GM23338 (cell line): Measurements from ENCODE around the gene SCAPER. TPM values are rescaled to one million over a fixed set of nuclear protein-coding genes. Genes with fewer than 3 reads are reported as not detected.

ENCODE experiments used
- ATAC-seq: fragments of 200-7000 bp; cut with Tn5 transposase; 3 replicates; pipeline ENCODE4 v1.9.1; 2020
- DNase-seq: peaks from one replicate; pipeline ENCODE4 v3.0.0-alpha.2; 2015; ENCODE audit warnings: low spot score
- H2AFZ ChIP-seq: fragments of 200-600 bp; sonication (generic); 2 replicates; pipeline ENCODE4 v1.8.0; 2016; ENCODE audit warnings: antibody characterized with exemption, mild to moderate bottlenecking, moderate library complexity
- H3F3A ChIP-seq: fragments of 200-600 bp; sonication (generic); replicated peaks from 2 replicates; pipeline ENCODE4 v1.8.0; 2017; ENCODE audit warnings: antibody characterized with exemption, mixed run types, low read depth
- H3K27ac ChIP-seq: fragments of 200-600 bp; sonication (generic); 2 replicates; pipeline ENCODE4 v1.6.1; 2016; ENCODE audit warnings: low read depth
- H3K27me3 ChIP-seq: fragments of 200-600 bp; sonication (generic); 2 replicates; pipeline ENCODE4 v1.8.0; 2016; ENCODE audit warnings: mild to moderate bottlenecking, mixed run types, moderate library complexity; ENCODE audit not compliant: insufficient read depth
- H3K36me3 ChIP-seq: fragments of 200-600 bp; sonication (generic); 2 replicates; pipeline ENCODE4 v1.8.0; 2016; ENCODE audit warnings: mild to moderate bottlenecking; ENCODE audit not compliant: insufficient read depth
- H3K4me1 ChIP-seq: fragments of 200-600 bp; sonication (generic); 2 replicates; pipeline ENCODE4 v1.8.0; 2016; ENCODE audit warnings: mild to moderate bottlenecking, moderate library complexity; ENCODE audit not compliant: insufficient read depth
- H3K4me2 ChIP-seq: fragments of 200-600 bp; sonication (generic); 2 replicates; pipeline ENCODE4 v1.7.1; 2017; ENCODE audit warnings: mixed run types
- H3K4me3 ChIP-seq: fragments of 200-600 bp; sonication (generic); 2 replicates; pipeline ENCODE4 v1.6.1; 2016; ENCODE audit warnings: mixed run types
- H3K79me2 ChIP-seq: fragments of 200-600 bp; sonication (generic); replicated peaks from 2 replicates; pipeline ENCODE4 v1.8.0; 2017; ENCODE audit warnings: mild to moderate bottlenecking; ENCODE audit not compliant: insufficient read depth
- H3K9me2 ChIP-seq: fragments of 200-600 bp; sonication (generic); 2 replicates; pipeline ENCODE4 v1.8.0; 2017; ENCODE audit not compliant: insufficient read depth
- H4K20me1 ChIP-seq: fragments of 200-600 bp; sonication (generic); replicated peaks from 2 replicates; pipeline ENCODE4 v1.8.0; 2017; ENCODE audit warnings: mild to moderate bottlenecking; ENCODE audit not compliant: insufficient read depth
- H3K27ac Mint-ChIP-seq: 2 replicates; pipeline ENCODE4 v1.8.0; 2020; ENCODE audit warnings: inconsistent platforms, mild to moderate bottlenecking, moderate library complexity, mixed read lengths
- H3K27me3 Mint-ChIP-seq: 3 replicates; pipeline ENCODE4 v1.8.0; 2022; ENCODE audit warnings: low read depth, mild to moderate bottlenecking, moderate library complexity, mixed read lengths, inconsistent platforms; ENCODE audit not compliant: insufficient read depth, poor library complexity
- H3K36me3 Mint-ChIP-seq: 3 replicates; pipeline ENCODE4 v1.8.0; 2021; ENCODE audit warnings: low read depth, mild to moderate bottlenecking, inconsistent platforms, moderate library complexity, mixed read lengths
- H3K4me1 Mint-ChIP-seq: 3 replicates; pipeline ENCODE4 v1.8.0; 2020; ENCODE audit warnings: mild to moderate bottlenecking, inconsistent platforms, mixed read lengths
- H3K4me3 Mint-ChIP-seq: 3 replicates; pipeline ENCODE4 v1.8.0; 2021; ENCODE audit warnings: moderate library complexity, mild to moderate bottlenecking, inconsistent platforms, mixed read lengths
- H3K9me3 Mint-ChIP-seq: 3 replicates; pipeline ENCODE4 v1.8.0; 2020; ENCODE audit warnings: moderate library complexity, mild to moderate bottlenecking, inconsistent platforms, mixed read lengths
- CREB1 ChIP-seq: fragments of 250-450 bp; sonication (Bioruptor Pico); IDR thresholded peaks from 2 replicates; pipeline ENCODE4 v1.5.0; 2020; ENCODE audit warnings: low read depth, mild to moderate bottlenecking, moderate library complexity
- CTCF ChIP-seq, 2 experiments: fragments of 200-600 bp in 1 of 2; sonication (generic) in 1 of 2; conservative IDR thresholded peaks; 2 replicates each; pipeline versions ENCODE4 v1.5.1 to v1.6.1; 2016 to 2017; ENCODE audit warnings: antibody characterized with exemption in 2 of 2, low read depth in 2 of 2, mild to moderate bottlenecking in 2 of 2, moderate library complexity in 1 of 2
- ZNF331 ChIP-seq: fragments of 250-450 bp; sonication (Bioruptor Pico); IDR thresholded peaks from 2 replicates; pipeline ENCODE4 v1.5.0; 2020; ENCODE audit warnings: low read depth, mild to moderate bottlenecking, moderate library complexity
- polyA plus RNA-seq: library from polyadenylated mRNA; unstranded; fragments of >200 nt; fragmentation: Nextera tagmentation; extraction: Ambion mirVana; gene quantifications from 2 replicates; pipeline ENCODE4 v1.2.1, GENCODE V29; 2016
- total RNA-seq: library from RNA; depleted of rRNA; stranded (reverse); fragments of >200 nt; shearing (Covaris generic); gene quantifications from 2 replicates; pipeline ENCODE4 v1.2.3, GENCODE V29; 2014
- TF ChIP-seq, protein P1 (sequence below): fragments of 250-450 bp; sonication (Bioruptor Pico); IDR thresholded peaks from 2 replicates; pipeline ENCODE4 v1.5.0; 2020; ENCODE audit warnings: mild to moderate bottlenecking, moderate library complexity
- TF ChIP-seq, protein P2 (sequence below): IDR thresholded peaks from 2 replicates; pipeline ENCODE4 v1.6.1; 2016; ENCODE audit warnings: antibody characterized with exemption

SCAPER gene
- total and polyA plus RNA-seq, 2 experiments from 2014 or later, result 9.1 to 17.6 TPM

DNA sequence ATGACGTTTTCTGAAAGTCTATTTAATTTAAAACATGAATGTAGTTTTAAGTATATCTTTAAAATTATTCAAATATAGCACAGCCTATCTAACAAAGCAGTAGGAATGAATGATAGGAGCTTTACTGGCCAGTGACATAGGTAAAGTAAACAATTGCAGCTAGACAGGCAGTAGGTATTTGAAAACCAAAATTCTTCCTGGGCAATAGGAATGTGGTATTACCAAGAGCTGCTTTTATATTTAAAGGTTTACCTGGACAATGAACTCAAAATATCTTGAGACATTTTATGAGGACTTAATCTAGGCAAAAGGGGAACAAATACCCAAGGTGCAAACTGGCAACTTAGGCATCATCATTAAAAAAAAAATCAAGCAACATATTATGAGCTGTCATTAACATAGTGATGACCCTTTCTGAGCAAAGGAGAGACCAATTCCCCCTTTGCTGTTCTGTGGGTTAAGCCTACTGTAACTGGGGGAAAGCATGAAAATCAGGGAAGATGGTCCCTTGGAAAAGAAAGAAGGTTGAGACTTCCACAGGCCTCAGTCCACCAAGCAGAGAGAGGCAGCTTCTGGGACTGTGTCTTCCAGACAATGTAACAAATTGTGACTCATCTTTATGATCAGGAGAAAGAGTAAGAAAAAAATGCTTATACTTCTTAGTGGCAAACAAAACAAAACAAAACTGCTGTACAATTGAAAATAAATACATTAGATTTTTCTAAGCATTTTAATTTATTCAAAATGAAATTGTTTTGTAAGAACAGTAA is 555.7 kb downstream of the SCAPER start:
- H3K27me3 ChIP-seq, result peaks cover 66% of the 10 kb centered on the region

More for the DNA sequence above, 555.7 kb downstream of the SCAPER start:
- no peak overlapping the region for H3K4me3 Mint-ChIP-seq
- H3K79me2 ChIP-seq, result no peaks in the 10 kb centered on the region
- DNase-seq (no peak), ATAC-seq (no peak)
- peaks cover 16% of the 10 kb centered on the region for H4K20me1 ChIP-seq
- no peak overlapping the region for H3K4me3 ChIP-seq
- H3K36me3 Mint-ChIP-seq, result no peaks in the 10 kb centered on the region; the same call in 2 of the 3 replicates
- H3K27ac ChIP-seq, result no peak overlapping the region
- H3F3A ChIP-seq, result no peaks in the 10 kb centered on the region; the same call in 1 of the 2 replicates
- TF ChIP-seq CTCF (conservative IDR thresholded peaks at IDR 0.05; ENCODE audit: low read depth in 2 of 2) (no peak), CREB1 (CRISPR knock-in tag) (no peak), ZNF331 (no peak)
- TF ChIP-seq, protein P1, sequence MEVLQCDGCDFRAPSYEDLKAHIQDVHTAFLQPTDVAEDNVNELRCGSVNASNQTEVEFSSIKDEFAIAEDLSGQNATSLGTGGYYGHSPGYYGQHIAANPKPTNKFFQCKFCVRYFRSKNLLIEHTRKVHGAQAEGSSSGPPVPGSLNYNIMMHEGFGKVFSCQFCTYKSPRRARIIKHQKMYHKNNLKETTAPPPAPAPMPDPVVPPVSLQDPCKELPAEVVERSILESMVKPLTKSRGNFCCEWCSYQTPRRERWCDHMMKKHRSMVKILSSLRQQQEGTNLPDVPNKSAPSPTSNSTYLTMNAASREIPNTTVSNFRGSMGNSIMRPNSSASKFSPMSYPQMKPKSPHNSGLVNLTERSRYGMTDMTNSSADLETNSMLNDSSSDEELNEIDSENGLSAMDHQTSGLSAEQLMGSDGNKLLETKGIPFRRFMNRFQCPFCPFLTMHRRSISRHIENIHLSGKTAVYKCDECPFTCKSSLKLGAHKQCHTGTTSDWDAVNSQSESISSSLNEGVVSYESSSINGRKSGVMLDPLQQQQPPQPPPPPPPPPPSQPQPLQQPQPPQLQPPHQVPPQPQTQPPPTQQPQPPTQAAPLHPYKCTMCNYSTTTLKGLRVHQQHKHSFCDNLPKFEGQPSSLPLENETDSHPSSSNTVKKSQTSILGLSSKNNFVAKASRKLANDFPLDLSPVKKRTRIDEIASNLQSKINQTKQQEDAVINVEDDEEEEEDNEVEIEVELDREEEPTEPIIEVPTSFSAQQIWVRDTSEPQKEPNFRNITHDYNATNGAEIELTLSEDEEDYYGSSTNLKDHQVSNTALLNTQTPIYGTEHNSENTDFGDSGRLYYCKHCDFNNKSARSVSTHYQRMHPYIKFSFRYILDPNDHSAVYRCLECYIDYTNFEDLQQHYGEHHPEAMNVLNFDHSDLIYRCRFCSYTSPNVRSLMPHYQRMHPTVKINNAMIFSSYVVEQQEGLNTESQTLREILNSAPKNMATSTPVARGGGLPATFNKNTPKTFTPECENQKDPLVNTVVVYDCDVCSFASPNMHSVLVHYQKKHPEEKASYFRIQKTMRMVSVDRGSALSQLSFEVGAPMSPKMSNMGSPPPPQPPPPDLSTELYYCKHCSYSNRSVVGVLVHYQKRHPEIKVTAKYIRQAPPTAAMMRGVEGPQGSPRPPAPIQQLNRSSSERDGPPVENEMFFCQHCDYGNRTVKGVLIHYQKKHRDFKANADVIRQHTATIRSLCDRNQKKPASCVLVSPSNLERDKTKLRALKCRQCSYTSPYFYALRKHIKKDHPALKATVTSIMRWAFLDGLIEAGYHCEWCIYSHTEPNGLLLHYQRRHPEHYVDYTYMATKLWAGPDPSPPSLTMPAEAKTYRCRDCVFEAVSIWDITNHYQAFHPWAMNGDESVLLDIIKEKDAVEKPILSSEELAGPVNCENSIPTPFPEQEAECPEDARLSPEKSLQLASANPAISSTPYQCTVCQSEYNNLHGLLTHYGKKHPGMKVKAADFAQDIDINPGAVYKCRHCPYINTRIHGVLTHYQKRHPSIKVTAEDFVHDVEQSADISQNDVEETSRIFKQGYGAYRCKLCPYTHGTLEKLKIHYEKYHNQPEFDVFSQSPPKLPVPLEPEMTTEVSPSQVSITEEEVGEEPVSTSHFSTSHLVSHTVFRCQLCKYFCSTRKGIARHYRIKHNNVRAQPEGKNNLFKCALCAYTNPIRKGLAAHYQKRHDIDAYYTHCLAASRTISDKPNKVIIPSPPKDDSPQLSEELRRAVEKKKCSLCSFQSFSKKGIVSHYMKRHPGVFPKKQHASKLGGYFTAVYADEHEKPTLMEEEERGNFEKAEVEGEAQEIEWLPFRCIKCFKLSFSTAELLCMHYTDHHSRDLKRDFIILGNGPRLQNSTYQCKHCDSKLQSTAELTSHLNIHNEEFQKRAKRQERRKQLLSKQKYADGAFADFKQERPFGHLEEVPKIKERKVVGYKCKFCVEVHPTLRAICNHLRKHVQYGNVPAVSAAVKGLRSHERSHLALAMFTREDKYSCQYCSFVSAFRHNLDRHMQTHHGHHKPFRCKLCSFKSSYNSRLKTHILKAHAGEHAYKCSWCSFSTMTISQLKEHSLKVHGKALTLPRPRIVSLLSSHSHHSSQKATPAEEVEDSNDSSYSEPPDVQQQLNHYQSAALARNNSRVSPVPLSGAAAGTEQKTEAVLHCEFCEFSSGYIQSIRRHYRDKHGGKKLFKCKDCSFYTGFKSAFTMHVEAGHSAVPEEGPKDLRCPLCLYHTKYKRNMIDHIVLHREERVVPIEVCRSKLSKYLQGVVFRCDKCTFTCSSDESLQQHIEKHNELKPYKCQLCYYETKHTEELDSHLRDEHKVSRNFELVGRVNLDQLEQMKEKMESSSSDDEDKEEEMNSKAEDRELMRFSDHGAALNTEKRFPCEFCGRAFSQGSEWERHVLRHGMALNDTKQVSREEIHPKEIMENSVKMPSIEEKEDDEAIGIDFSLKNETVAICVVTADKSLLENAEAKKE, result no peak
- TF ChIP-seq, protein P2, sequence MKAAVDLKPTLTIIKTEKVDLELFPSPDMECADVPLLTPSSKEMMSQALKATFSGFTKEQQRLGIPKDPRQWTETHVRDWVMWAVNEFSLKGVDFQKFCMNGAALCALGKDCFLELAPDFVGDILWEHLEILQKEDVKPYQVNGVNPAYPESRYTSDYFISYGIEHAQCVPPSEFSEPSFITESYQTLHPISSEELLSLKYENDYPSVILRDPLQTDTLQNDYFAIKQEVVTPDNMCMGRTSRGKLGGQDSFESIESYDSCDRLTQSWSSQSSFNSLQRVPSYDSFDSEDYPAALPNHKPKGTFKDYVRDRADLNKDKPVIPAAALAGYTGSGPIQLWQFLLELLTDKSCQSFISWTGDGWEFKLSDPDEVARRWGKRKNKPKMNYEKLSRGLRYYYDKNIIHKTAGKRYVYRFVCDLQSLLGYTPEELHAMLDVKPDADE, result no peak
- peaks cover 12% of the 10 kb centered on the region for H3K4me1 Mint-ChIP-seq
- no peaks in the 10 kb centered on the region for H3K36me3 ChIP-seq
- H3K27ac Mint-ChIP-seq, result no peak overlapping the region
- H3K27me3 Mint-ChIP-seq, result peaks cover 46% of the 10 kb centered on the region
- no peak overlapping the region for H3K4me2 ChIP-seq
- no peaks in the 10 kb centered on the region for H3K9me2 ChIP-seq
- peaks cover 21% of the 10 kb centered on the region for H3K4me1 ChIP-seq
- no peak overlapping the region for H2AFZ ChIP-seq
- H3K9me3 Mint-ChIP-seq, result no peaks in the 10 kb centered on the region
